Adrenal gland (tissue), 5 donors: ENCODE data around the gene RXRB.

ENCODE experiments used
- CTCF ChIP-seq, 6 experiments: fragments of 450-650 bp in 4 of 6; fragments of 200-600 bp in 2 of 6; sonication (generic) in 1 of 6; IDR thresholded peaks; 1 replicate in 5 of 6; 2 replicates in 1 of 6; pipeline versions ENCODE4 v1.5.1 to v1.8.0; 2016 to 2021; ENCODE audit warnings: antibody characterized with exemption in 6 of 6, mild to moderate bottlenecking in 2 of 6, moderate library complexity in 1 of 6
- POLR2A ChIP-seq, 2 donors: fragments of 450-650 bp; IDR thresholded peaks; one replicate each; pipeline ENCODE4 v1.6.1; 2017; ENCODE audit warnings: antibody characterized with exemption in 2 of 2, mild to moderate bottlenecking in 2 of 2, moderate library complexity in 1 of 2
- donor health status: DM: no; HTN: no; CAD: no.

GRCh38 chr6:33144373-33144772, 56.1 kb downstream of the RXRB start:
- no peak for TF ChIP-seq CTCF (IDR thresholded peaks at IDR 0.05)
- no peak for TF ChIP-seq POLR2A (IDR thresholded peaks at IDR 0.05)
